ENCODE results near the gene KRT72.

DNA sequence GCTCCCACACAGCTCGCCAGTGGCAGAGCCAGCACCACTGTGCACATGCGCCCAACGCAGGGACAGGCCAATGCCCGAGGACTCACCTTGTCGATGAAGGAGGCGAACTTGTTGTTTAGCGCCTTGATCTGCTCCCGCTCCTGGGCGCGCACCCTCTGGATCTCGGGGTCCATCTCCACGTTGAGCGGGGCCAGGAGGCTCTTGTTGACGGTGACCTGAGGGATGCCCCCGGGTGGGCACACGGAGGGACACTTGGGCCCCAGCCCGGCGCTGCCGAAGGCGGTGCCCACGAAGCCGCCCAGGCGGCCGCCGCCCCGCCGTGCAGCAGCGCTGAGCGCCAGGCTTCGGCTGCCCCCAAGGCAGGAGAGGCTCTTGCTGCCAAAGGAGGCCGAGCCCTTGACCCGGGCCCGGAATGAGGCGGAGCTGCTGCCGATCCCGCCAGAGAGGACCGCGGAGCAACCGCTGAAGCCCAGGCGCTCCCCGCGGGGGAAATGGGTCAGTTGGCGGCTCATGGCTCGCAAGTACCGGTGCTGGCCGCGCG is at the start of gene KRT72:
- TF ChIP-seq, protein P1, sequence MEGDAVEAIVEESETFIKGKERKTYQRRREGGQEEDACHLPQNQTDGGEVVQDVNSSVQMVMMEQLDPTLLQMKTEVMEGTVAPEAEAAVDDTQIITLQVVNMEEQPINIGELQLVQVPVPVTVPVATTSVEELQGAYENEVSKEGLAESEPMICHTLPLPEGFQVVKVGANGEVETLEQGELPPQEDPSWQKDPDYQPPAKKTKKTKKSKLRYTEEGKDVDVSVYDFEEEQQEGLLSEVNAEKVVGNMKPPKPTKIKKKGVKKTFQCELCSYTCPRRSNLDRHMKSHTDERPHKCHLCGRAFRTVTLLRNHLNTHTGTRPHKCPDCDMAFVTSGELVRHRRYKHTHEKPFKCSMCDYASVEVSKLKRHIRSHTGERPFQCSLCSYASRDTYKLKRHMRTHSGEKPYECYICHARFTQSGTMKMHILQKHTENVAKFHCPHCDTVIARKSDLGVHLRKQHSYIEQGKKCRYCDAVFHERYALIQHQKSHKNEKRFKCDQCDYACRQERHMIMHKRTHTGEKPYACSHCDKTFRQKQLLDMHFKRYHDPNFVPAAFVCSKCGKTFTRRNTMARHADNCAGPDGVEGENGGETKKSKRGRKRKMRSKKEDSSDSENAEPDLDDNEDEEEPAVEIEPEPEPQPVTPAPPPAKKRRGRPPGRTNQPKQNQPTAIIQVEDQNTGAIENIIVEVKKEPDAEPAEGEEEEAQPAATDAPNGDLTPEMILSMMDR (IDR thresholded peaks at IDR 0.05; ENCODE audit: low read depth, low read length), result no peak
- no peak for TF ChIP-seq EZH2phosphoT487 (IDR thresholded peaks at IDR 0.05; ENCODE audit: low read depth)

Measured in OCI-LY3 (cell line).